GM21786 (cell line): ENCODE data around the gene PKD2L1.
"Not testable (repeated sequence)": the region's sequence is repeated elsewhere in the genome, so short reads cannot be mapped to it uniquely, and the experiment has no call there.

Source experiments
- ATAC-seq: cut with Tn5 transposase; IDR thresholded peaks from one replicate; pipeline ENCODE4 v1.9.1; 2021; ENCODE audit not compliant: unreplicated experiment

Gene PKD2L1

GRCh38 chr10:100287756-100288155 lies 42.3 kb downstream of the PKD2L1 start:
- no peak for ATAC-seq

DNA sequence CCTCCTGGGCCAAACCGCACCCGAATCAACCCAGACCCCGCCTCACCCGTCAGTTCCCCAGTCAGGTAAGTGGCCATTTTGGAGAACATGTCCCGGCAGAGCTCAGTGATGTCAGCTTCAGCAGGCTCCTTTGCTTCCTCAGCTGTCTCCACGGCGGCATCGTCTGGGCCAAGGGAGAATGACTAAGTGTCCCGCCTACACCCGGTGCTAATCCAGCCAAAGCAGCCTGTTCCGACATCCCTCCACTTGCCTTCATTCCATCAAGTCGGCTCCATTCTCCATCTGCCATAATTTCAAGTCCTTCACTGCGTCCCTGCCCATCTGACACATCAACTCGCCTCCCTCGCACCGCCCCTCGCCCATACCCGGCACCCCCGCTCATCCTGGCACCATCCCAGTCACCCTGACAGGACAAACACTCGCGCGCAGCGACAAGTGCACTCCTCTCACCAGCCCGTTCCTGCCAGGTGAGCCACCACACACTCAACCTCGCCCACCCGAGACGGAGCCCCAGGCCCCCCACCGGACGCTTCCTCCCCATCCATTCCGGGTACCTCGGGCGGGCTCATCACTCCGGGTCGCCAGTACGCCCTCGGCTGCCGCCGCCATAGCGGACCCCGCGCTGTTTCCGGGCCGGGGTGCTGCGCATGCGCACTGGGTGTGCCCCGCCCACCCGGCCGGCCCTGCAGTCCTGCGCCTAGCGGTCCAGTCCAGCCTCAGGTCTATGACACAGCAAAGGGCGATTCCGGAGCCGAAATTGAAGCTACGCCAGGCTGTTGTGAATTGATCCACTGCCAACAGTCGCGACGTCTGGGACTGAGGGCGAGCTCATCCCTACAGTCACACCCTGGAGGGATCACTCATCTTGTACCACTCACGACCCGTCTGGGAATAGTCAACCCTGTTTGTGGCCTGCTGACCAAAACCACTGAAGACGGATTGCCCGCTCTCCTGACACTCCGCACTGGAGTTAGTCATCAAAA lies 43.7 kb downstream of the PKD2L1 start, which contains the start of gene BLOC1S2:
Gene BLOC1S2 (minus strand): TSS at position 630 of the 983 bp plus-strand sequence. CDS start 21 bp downstream, at position 609.
- peak; percentile 89 for ATAC-seq

GRCh38 chr10:100285326-100285725 lies 44.7 kb downstream of the PKD2L1 start:
- ATAC-seq: not testable (repeated sequence)

DNA sequence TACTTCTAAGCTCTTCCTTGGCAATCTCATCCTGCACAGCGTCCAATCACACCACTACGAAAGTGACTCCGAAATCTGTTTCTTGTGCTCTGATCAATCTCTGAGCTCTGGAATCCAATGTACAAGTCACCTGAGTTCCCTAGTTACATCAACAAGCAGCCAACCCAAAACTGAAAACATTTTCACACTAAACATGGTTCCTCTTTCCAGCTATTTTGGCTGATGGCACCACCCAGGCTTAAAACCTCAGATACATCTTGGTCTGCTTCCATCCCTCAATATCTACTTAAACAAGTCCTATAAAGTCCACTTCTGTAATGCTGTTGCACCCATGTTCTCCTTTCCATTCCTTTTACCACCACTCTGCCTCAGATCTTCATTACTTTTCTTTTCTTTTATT lies 47.1 kb downstream of the PKD2L1 start:
- ATAC-seq: no peak

- ATAC-seq: not testable (repeated sequence)
These were observed 53.1 kb downstream of the PKD2L1 start for GRCh38 chr10:100276971-100277370.

- ATAC-seq: peak; percentile 83
These were observed 62.6 kb downstream of the PKD2L1 start, which contains the start of gene CWF19L1 for GRCh38 chr10:100267239-100268104. CWF19L1 (minus strand) TSS chr10:100267638; CDS start chr10:100267593, 45 bp downstream.

GRCh38 chr10:100265821-100266485 lies 64.1 kb downstream of the PKD2L1 start:
- ATAC-seq: no peak

GRCh38 chr10:100254191-100254590 lies 75.8 kb downstream of the PKD2L1 start:
- no peak for ATAC-seq

DNA sequence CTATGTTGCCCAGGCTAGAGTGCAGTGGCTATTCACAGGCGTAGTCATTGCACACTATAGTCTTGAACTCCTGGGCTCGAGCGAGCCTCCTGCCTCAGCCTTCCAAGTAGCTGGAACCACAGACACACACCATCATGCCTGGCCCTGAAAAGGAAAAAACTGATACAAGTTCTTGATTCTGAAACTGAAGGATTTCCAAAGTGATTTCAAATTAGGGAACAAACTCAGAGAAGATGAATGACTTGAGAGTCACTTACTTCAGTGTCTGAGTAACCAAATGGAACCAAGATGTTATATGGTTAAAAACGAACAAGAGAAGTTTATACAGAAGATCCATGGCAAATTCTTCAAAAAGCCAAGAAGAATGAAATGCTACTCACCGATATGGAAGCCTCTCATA lies 77.0 kb downstream of the PKD2L1 start:
- ATAC-seq: no peak

GRCh38 chr10:100248820-100249219 lies 81.2 kb downstream of the PKD2L1 start:
- no peak for ATAC-seq

- ATAC-seq: no peak
These were observed 84.4 kb downstream of the PKD2L1 start for GRCh38 chr10:100245484-100246220.

DNA sequence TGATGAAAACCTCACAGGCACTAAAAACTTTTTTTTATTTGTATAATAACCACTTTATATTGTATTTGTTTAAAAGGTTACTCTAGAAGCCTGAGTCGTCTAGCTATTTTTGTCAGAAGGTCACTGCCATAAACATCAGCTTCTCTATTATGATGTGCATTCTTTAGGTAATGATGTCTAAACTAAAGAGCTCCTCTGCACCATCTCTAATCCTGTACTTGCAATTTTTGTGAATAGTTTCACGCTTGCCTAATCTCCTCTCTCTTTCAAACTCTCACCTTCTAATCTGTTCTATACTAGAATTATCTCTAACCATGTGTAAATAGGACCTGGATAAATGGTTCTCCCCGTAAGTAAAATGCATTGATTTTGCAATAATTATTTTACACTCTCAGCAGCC lies 90.2 kb downstream of the PKD2L1 start:
- ATAC-seq: no peak

- no peak for ATAC-seq
These were observed 91.6 kb downstream of the PKD2L1 start for GRCh38 chr10:100238429-100238828.
